SKM-1 (cell line): ENCODE results near the gene SLC16A5.
"Not testable (repeated sequence)": the region's sequence is repeated elsewhere in the genome, so short reads cannot be mapped to it uniquely, and the experiment has no call there.

ENCODE experiments used
- DNase-seq: peaks from one replicate; lab custom pipeline; 2025; ENCODE audit not compliant: unreplicated experiment; lab: John Stamatoyannopoulos, UW

The SLC16A5 gene

DNA sequence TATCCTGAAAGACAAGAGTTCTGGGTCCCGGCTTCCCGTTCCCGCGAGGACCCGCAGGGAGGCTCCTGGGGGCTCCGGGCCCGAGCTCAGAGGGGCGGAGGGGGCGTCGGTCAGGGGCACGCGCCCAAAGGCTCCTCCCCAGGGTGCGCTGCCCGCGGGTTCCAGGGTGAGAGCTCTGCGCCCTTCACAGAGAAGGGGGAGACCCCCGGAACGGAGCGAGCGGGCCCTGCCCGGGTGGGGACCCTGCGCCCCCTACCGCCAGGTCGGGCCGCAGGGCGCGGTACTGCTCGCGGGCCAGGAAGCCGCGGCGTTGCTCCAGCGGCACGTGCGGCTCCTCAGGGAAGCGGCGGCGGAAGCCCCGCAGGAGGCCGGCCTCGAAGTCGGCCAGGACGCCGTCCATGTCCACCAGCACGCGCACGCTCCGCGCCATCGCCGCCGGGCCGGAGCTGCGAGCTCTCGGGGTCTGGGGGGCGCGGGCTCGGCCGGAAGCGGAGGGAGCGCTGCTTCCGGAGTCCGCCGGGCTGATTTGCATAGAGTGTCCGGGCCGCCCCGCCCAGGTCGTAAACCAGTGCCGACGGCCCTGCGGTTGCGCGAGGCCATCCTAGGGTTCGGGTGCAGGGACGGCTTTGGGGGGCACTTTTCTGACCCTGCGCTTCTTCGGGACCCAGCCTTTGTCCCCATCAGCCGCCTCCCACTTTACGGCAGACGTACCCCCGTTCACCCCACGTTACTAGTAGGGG, 43.7 kb downstream of the SLC16A5 start, which contains the start of gene NT5C:
TSS of gene NT5C (minus strand) at position 465 of the 740 bp plus-strand sequence. CDS start at position 430, 35 bp downstream.
- DNase-seq: peak; percentile 38

DNA sequence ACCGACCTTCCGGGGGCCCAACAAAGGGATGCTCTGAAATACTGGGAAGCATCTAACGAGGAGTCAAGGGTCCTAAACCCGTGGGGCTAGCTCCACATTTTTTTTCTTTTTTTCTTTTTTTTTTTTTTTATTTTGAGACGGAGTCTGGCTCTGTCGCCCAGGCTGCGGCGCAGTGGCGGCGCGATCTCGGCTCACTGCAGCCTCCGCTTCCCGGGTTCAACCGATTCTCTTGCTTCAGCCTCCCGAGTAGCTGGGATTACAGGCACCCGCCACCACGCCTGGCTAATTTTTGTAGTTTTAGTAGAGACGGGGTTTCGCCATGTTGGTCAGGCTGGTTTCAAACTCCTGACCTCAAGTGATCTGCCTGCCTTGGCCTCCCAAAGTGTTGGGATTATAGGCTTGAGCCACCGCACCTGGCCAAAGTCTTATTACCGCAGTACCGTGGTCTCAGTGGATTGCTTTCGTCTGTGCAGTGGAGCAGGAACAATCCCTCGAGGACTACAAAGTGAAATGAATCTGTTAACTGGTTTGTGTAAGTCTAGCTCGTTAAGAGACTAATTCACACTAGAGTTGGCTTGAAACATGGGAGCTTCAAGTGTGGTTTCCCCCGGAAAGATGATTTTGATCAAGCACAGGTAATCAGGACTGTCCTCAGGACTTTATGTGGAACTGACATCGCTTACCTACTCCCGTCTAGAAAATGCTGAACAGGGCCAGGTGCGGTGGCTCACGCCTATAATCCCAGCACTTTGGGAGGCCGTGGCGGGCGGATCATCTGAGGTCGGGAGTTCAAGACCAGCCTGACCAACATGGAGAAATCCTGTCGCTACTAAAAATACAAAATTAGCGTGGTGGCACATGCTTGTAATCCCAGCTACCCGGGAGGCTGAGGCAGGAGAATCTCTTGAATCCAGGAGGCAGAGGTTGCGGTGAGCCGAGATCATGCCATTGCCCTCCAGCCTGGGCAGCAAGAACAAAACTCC, 44.6 kb downstream of the SLC16A5 start:
- DNase-seq: not testable (repeated sequence)

DNA sequence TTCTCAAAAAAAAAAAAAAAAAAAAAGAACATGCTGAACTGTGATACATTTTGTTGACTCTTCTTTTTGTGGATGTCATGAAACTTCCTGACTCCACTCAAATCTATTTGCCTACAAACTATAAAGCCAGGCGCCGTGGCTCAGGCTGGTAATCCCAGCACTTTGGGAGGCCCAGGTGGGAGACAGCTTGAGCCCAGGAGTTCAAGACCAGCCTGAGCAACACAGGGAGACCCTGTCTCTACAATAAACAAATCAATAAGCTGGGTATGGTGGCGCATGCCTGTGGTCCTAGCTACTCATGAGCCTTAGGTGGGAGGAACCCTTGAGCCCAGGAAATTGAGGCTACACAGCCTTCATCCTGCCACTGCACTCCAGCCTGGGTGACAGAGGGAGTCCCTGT, 45.2 kb downstream of the SLC16A5 start:
- DNase-seq: no peak

DNA sequence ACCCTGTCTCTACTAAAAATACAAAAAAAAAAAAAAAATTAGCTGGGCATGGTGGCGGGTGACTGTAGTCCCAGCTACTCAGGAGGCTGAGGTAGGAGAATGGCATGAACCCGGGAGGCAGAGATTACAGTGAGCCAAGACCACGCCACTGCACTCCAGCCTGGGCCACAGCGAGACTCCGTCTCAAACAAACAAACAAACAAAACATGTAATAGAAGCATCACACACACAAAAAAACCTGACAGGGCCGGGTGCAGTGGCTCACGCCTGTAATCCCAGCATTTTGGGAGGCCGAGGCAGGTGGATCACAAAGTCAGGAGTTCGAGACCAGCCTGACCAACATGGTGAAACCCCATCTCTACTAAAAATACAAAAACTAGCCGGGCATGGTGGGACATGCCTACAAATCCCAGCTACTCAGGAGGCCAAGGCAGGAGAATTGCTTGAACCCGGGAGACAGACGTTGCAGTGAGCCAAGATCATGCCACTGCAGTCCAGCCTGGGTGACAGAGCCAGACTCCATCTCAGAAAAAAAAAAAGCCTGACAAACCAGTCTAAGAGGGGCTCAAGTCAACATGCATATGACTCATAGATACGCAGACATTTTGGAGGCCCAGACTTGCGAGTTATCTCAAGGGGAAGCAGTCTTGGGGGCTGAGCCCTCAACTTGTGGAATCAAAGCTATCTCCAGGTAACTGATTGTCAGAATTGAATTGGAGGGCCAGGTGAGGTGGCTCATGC, 46.0 kb downstream of the SLC16A5 start:
- DNase-seq: not testable (repeated sequence)

- DNase-seq: no peak
Measured at GRCh38 chr17:75135452-75135851, 47.7 kb downstream of the SLC16A5 start.

DNA sequence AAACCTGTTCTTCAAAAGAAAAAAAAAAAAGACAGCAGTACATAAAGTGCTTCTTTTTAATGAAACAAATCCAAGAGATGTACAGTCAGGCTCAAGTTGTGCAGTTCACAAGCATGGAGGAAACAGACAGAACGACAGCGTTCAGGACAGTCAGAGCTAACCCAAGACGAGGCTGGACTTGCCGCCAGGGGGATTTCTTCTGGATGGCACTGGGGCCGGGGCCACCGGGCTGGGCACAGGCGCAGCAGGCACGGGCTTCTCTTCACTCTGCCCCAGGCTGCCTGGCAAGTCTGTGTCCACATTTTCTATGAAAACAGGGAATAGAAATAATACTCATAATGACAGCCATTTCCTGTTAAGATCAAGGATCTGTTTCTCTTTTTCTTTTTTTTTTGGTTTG, 48.2 kb downstream of the SLC16A5 start:
- no peak for DNase-seq

DNA sequence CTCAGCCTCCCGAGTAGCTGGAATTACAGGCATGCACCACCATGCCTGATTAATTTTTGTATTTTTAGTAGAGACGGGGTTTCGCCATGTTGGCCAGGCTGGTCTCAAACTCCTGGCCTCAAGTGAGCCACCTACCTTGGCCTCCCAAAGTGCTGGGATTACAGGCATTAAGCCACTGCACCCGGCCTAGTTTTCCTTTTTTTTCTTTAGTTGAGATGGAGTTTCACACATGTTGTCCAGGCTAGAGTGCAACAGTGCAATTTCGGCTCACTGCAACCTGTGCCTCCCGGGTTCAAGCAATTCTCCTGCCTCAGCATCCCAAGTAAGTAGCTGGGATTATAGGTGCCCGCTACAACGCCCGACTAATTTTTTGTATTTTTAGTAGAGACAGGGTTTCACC, 50.0 kb downstream of the SLC16A5 start:
- not testable (repeated sequence) for DNase-seq

DNA sequence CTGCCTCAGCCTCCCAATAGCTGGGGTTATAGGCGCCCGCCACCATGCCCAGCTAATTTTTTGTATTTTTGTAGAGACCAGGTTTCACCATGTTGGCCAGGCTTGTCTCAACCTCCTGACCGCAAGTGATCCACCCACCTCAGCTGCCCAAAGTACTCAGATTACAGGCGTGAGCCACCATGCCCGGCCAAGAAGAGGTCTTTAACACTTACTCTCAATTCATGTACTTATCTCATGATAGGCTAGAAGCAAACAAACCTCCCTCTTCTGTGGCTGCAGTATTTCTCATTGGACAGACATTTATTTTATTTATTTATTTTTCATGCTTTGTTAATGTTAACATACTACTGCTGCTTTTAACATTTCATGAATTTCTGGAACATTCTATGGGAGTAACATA, 50.8 kb downstream of the SLC16A5 start:
- DNase-seq: no peak

- no peak for DNase-seq
Measured at GRCh38 chr17:75142236-75142971, 54.6 kb downstream of the SLC16A5 start.

GRCh38 chr17:75144816-75145512, 57.2 kb downstream of the SLC16A5 start:
- no peak for DNase-seq

GRCh38 chr17:75146592-75146991, 58.8 kb downstream of the SLC16A5 start:
- DNase-seq: no peak

GRCh38 chr17:75147878-75148546, 60.3 kb downstream of the SLC16A5 start:
- DNase-seq: no peak

GRCh38 chr17:75151930-75152329, 64.2 kb downstream of the SLC16A5 start:
- no peak for DNase-seq

GRCh38 chr17:75152523-75152921, 64.8 kb downstream of the SLC16A5 start:
- no peak for DNase-seq

GRCh38 chr17:75152922-75153779, 65.4 kb downstream of the SLC16A5 start:
- DNase-seq: peak; percentile 31

- DNase-seq: no peak
Measured at GRCh38 chr17:75153780-75154194, 66.0 kb downstream of the SLC16A5 start.

DNA sequence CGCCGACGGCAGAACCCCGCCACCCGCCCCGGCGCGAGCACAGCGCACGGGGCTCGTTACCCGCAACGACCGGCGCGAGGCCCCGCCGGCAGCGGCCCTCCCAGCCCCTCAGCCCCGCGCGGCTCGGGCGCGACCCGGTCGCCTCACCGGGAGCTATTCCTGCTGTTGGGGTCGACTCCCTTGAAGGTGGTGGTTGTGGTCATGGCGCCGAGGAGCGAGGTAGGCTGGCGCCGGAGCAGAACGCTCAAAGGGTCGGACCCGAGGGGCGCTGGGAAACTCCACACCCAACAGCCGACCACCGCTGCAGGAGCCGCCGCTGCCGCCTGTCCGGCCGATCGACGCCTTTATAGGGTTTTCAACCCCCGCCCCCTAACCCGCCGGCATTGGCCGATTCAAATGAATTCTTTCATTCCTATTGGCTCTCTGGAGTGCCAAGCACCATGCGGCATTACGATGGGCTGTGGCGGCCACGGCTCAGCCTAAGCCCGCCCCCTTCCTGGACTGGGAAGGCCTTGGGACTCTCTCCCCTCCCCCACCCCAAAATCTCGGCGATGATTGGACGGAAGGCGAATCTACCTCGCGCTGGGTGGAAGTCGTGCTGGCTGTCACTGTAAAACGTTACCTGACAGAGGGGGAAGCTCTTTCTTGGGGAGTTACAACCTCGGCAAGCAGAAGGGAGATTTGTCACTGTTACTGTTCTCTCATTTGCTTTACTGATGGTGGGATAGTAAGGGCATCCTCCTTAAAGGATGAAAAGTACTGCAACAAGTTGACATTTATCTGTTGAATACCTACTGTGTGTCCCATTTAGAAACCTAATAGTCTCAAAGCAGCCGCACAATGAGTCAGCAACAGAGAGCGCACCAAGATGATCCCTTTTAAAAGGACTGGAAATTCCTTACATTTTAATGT, 66.7 kb downstream of the SLC16A5 start, which contains the start of gene JPT1:
TSS of gene JPT1 (minus strand) at position 318 of the 912 bp plus-strand sequence. CDS start at position 203, 115 bp downstream.
- DNase-seq: peak; percentile 94
